Measurements from ENCODE around the gene UVRAG. TPM values are rescaled to one million over a fixed set of nuclear protein-coding genes. Genes with fewer than 3 reads are reported as not detected.
"Not testable (repeated sequence)": the region's sequence is repeated elsewhere in the genome, so short reads cannot be mapped to it uniquely, and the experiment has no call there.

Gene UVRAG
- total and polyA plus RNA-seq, 2 donors, result 16.4 to 36.6 TPM

DNA sequence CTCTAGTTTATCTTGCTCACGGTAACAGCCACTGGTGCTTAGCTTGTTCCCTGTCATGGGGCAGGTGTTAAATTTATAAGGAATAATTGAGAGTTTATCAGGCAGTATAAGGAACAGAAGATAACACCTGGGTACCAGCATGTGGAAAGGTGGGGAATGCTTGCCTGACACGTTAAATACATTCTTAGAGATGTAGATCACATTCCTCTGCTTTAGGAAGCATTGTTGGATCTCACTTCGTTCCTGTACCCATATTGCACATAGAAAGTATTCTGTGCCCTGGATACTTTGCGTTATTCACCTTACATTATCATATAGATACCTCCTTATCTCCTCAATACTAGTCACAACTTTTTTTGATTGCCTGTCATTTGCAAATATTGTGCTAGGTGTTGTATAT, 114.7 kb downstream of the UVRAG start:
- H3K36me3 ChIP-seq (ENCODE audit: insufficient read depth), result no peaks in the 10 kb centered on the region
- WGBS, result 97% methylated on average over 4 of the region's 4 CpGs
- no peak overlapping the region for H3K4me3 ChIP-seq (ENCODE audit: low read depth, low read length)
- no peaks in the 10 kb centered on the region for H3K4me1 ChIP-seq (ENCODE audit: insufficient read depth)
- DNase-seq (ENCODE audit: extremely low spot score), result no peak
- H3K27ac ChIP-seq (ENCODE audit: low read depth), result no peak overlapping the region

- H3K27ac ChIP-seq (ENCODE audit: low read depth), result no peak overlapping the region
- no peaks in the 10 kb centered on the region for H3K4me1 ChIP-seq (ENCODE audit: insufficient read depth)
- 81% methylated on average over 5 of the region's 5 CpGs for WGBS
- no peak for DNase-seq (ENCODE audit: extremely low spot score)
- no peaks in the 10 kb centered on the region for H3K36me3 ChIP-seq (ENCODE audit: insufficient read depth)
- H3K4me3 ChIP-seq (ENCODE audit: low read depth, low read length), result no peak overlapping the region
Observed at GRCh38 chr11:75930534-75930933, 115.5 kb downstream of the UVRAG start.

DNA sequence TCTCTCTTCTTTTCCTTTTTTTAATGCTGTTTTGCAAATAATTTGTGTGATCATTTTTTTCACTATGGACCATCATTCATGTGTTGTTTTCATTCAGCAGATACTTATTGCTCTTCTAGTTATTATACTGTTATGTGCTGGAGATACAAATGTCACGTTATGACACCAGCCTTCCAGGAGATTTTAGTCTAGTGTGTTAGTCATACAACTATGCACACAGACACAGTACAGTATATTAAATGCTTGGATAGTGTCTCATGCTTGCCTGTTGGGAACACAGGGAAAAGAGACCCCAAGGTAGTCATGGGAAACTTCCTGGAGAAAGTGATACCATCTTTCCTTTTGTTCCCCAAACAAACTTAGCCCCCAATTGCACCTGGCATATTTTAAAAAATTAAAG, 116.1 kb downstream of the UVRAG start:
- DNase-seq (ENCODE audit: extremely low spot score), result no peak
- Histone ChIP-seq H3K36me3 (ENCODE audit: insufficient read depth) (no peaks in the 10 kb centered on the region), H3K4me3 (ENCODE audit: low read depth, low read length) (no peak overlapping the region), H3K27ac (ENCODE audit: low read depth) (no peak overlapping the region), H3K4me1 (ENCODE audit: insufficient read depth) (no peaks in the 10 kb centered on the region)
- 83% methylated on average over 1 of the region's 1 CpG for WGBS

DNA sequence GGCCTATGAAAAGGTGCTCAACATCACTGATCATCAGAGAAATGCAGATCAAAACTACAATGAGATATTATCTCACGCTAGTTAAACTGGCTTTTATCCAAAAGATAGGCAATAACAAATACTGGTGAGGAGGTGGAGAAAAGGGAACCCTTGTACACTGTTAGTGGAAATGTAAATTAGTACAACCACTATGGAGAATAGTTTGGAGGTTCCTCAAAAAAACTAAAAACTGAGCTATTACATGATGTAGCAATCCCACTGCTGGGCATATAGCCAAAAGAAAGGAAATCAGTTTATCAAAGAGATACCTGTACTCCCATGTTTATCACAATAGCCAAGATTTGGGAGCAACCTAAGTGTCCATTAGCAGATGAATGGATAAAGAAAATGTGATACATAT, 118.7 kb downstream of the UVRAG start:
- not testable (repeated sequence) for DNase-seq (ENCODE audit: extremely low spot score); H3K4me3 ChIP-seq (ENCODE audit: low read depth, low read length); H3K4me1 ChIP-seq (ENCODE audit: insufficient read depth); H3K36me3 ChIP-seq (ENCODE audit: insufficient read depth); H3K27ac ChIP-seq (ENCODE audit: low read depth)
- 84% methylated on average over 1 of the region's 1 CpG for WGBS

DNA sequence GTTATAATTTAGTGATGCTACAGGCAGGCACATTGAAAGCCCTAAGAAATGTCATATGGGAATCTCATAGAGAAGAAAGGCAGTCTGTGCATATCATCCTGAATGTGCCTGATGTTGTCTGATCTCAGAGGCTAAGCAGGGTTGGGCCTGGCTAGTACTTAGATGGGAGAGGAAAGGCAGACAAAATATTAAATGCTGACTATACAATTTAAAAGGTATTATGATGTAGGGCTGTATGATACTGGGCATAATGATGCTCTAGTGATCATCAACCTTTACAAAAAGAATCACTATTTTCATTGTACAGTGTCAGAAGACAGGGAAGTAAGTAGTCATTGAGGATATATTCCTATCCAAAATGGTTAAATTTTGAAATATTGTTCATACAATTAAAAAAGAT, 119.8 kb downstream of the UVRAG start:
- H3K36me3 ChIP-seq (ENCODE audit: insufficient read depth), result no peaks in the 10 kb centered on the region
- no peak overlapping the region for H3K4me3 ChIP-seq (ENCODE audit: low read depth, low read length)
- H3K27ac ChIP-seq (ENCODE audit: low read depth), result no peak overlapping the region
- no peak for DNase-seq (ENCODE audit: extremely low spot score)
- H3K4me1 ChIP-seq (ENCODE audit: insufficient read depth), result no peaks in the 10 kb centered on the region

DNA sequence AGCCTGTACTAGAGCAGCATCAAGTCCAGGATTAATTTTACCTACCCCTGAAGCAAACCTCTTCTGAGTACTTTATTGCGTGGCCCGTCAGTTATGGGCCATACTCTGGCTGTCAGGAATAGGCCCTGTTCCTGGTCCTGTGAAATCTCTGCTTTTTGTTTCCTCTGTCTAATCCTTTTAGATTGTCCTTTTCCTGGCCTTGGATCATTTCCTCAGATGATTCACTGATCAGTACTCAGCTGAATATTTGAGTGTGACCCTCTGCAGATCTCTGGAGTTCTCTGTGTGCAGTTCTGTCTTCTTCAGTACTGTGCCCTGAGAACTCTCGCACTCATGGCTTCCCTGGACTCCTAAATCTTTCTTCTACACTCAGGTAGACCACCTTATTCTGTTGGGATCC, 123.5 kb downstream of the UVRAG start:
- no peak for DNase-seq (ENCODE audit: extremely low spot score)
- H3K4me3 ChIP-seq (ENCODE audit: low read depth, low read length), result no peak overlapping the region
- H3K36me3 ChIP-seq (ENCODE audit: insufficient read depth), result no peaks in the 10 kb centered on the region
- WGBS, result 69% methylated on average over 3 of the region's 3 CpGs
- no peak overlapping the region for H3K27ac ChIP-seq (ENCODE audit: low read depth)
- no peaks in the 10 kb centered on the region for H3K4me1 ChIP-seq (ENCODE audit: insufficient read depth)

GRCh38 chr11:75939516-75939915, 124.5 kb downstream of the UVRAG start:
- DNase-seq (ENCODE audit: extremely low spot score), result no peak
- Histone ChIP-seq H3K4me1 (ENCODE audit: insufficient read depth) (no peaks in the 10 kb centered on the region), H3K4me3 (ENCODE audit: low read depth, low read length) (no peak overlapping the region), H3K27ac (ENCODE audit: low read depth) (no peak overlapping the region), H3K36me3 (ENCODE audit: insufficient read depth) (no peaks in the 10 kb centered on the region)
- WGBS, result 80% methylated on average over 1 of the region's 1 CpG

DNA sequence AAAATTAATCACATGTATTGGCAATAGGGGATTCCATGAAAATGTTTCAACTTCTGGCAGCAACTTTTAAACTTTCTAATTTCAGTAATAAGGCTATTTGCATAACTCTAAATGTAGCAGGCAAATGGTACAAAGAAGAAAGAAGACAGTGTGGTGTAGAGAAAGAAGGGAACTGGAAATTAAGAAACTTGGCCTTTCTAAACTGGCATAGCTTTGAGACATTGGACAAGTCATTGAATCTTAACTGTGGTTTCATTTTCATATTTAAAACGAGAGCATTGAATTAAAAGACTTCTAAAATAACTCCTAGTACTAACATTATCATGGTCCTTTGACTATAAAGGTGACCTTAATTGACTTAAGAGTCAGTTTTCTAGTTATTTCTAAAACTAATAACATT, 125.0 kb downstream of the UVRAG start:
- WGBS, result 89% methylated on average over 1 of the region's 1 CpG
- H3K4me3 ChIP-seq (ENCODE audit: low read depth, low read length), result no peak overlapping the region
- H3K4me1 ChIP-seq (ENCODE audit: insufficient read depth), result no peaks in the 10 kb centered on the region
- no peak for DNase-seq (ENCODE audit: extremely low spot score)
- no peak overlapping the region for H3K27ac ChIP-seq (ENCODE audit: low read depth)
- no peaks in the 10 kb centered on the region for H3K36me3 ChIP-seq (ENCODE audit: insufficient read depth)

DNA sequence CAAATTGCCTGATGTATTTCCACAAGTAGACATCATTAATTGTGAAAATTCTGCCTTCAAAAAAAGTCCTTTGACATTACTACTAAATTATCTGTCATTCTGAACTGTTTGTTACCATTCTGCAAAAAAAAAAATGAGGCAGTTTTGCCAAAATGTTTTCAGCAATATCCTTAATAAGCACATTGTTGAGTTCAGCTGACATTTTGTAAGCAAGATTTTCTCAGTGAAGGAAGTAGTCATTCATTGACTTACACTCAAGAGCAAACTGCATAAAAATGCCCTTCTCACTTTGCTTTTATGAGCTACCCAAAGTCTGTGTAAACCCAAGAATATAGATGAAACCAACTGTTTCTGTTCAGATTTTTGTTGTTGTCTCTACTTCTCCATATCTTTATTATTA, 125.9 kb downstream of the UVRAG start:
- DNase-seq (ENCODE audit: extremely low spot score), result no peak
- H3K36me3 ChIP-seq (ENCODE audit: insufficient read depth), result no peaks in the 10 kb centered on the region
- no peak overlapping the region for H3K4me3 ChIP-seq (ENCODE audit: low read depth, low read length)
- H3K4me1 ChIP-seq (ENCODE audit: insufficient read depth), result no peaks in the 10 kb centered on the region
- H3K27ac ChIP-seq (ENCODE audit: low read depth), result no peak overlapping the region

GRCh38 chr11:75944515-75944914, 129.5 kb downstream of the UVRAG start:
- Histone ChIP-seq H3K27ac (ENCODE audit: low read depth) (no peak overlapping the region), H3K36me3 (ENCODE audit: insufficient read depth) (no peaks in the 10 kb centered on the region), H3K4me1 (ENCODE audit: insufficient read depth) (no peaks in the 10 kb centered on the region), H3K4me3 (ENCODE audit: low read depth, low read length) (no peak overlapping the region)
- no peak for DNase-seq (ENCODE audit: extremely low spot score)
- 98% methylated on average over 3 of the region's 3 CpGs for WGBS

DNA sequence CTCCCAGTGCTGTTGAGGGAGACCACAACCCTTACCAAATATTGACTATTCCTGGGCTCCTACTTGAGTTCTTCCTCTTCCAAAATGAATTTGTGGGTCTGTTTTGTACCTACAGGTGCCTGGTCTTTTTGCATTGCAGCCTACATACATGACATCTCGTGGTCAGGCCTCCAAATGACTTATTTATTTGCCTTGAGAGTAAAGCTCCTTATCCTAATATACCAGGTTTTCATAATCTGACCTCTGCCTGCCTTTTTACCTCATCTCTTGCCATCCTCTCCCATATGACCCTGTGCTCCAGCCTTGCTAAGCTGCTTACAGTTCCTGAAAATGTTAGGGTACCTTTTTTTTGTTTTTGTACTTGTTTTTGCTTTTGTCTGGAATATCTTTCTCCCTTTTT, 130.4 kb downstream of the UVRAG start:
- no peak for DNase-seq (ENCODE audit: extremely low spot score)
- WGBS, result 76% methylated on average over 1 of the region's 1 CpG
- Histone ChIP-seq H3K27ac (ENCODE audit: low read depth) (no peak overlapping the region), H3K4me3 (ENCODE audit: low read depth, low read length) (no peak overlapping the region), H3K4me1 (ENCODE audit: insufficient read depth) (no peaks in the 10 kb centered on the region), H3K36me3 (ENCODE audit: insufficient read depth) (no peaks in the 10 kb centered on the region)

GRCh38 chr11:75945947-75946346, 130.9 kb downstream of the UVRAG start:
- no peaks in the 10 kb centered on the region for H3K4me1 ChIP-seq (ENCODE audit: insufficient read depth)
- no peaks in the 10 kb centered on the region for H3K36me3 ChIP-seq (ENCODE audit: insufficient read depth)
- no peak overlapping the region for H3K4me3 ChIP-seq (ENCODE audit: low read depth, low read length)
- no peak for DNase-seq (ENCODE audit: extremely low spot score)
- 41% methylated on average over 2 of the region's 2 CpGs for WGBS
- peak overlapping the region; percentile 10 for H3K27ac ChIP-seq (ENCODE audit: low read depth)

- DNase-seq (ENCODE audit: extremely low spot score), result peak; percentile 28
- no peaks in the 10 kb centered on the region for H3K4me1 ChIP-seq (ENCODE audit: insufficient read depth)
- no peaks in the 10 kb centered on the region for H3K36me3 ChIP-seq (ENCODE audit: insufficient read depth)
- peak overlapping the region; percentile 5 for H3K27ac ChIP-seq (ENCODE audit: low read depth)
- WGBS, result 77% methylated on average over 8 of the region's 8 CpGs
- H3K4me3 ChIP-seq (ENCODE audit: low read depth, low read length), result no peak overlapping the region
Observed at GRCh38 chr11:75946531-75947530, 131.8 kb downstream of the UVRAG start.

GRCh38 chr11:75949023-75949672, 134.1 kb downstream of the UVRAG start:
- H3K36me3 ChIP-seq (ENCODE audit: insufficient read depth), result no peaks in the 10 kb centered on the region
- no peak overlapping the region for H3K27ac ChIP-seq (ENCODE audit: low read depth)
- no peaks in the 10 kb centered on the region for H3K4me1 ChIP-seq (ENCODE audit: insufficient read depth)
- H3K4me3 ChIP-seq (ENCODE audit: low read depth, low read length), result no peak overlapping the region
- 52% methylated on average over 6 of the region's 6 CpGs for WGBS
- no peak for DNase-seq (ENCODE audit: extremely low spot score)
